Osteocyte (in vitro differentiated cells): ENCODE data around the gene SCFD2. TPM values are rescaled to one million over a fixed set of nuclear protein-coding genes. Genes with fewer than 3 reads are reported as not detected.

Experiments used
- DNase-seq: peaks from one replicate; pipeline ENCODE4 v3.0.0; 2021; ENCODE audit warnings: mixed read lengths; ENCODE audit not compliant: unreplicated experiment; ENCODE audit errors: extremely low spot score
- H3K27ac Mint-ChIP-seq: one replicate; pipeline ENCODE4 v1.8.0; 2021; ENCODE audit warnings: mild to moderate bottlenecking, mixed read lengths; ENCODE audit not compliant: unreplicated experiment
- H3K27me3 Mint-ChIP-seq: one replicate; pipeline ENCODE4 v1.8.0; 2021; ENCODE audit warnings: mixed read lengths; ENCODE audit not compliant: unreplicated experiment
- H3K36me3 Mint-ChIP-seq: one replicate; pipeline ENCODE4 v1.8.0; 2021; ENCODE audit warnings: mixed read lengths; ENCODE audit not compliant: unreplicated experiment
- H3K4me1 Mint-ChIP-seq: one replicate; pipeline ENCODE4 v1.8.0; 2021; ENCODE audit warnings: mixed read lengths; ENCODE audit not compliant: unreplicated experiment
- H3K4me3 Mint-ChIP-seq: one replicate; pipeline ENCODE4 v1.8.0; 2021; ENCODE audit warnings: mild to moderate bottlenecking, moderate library complexity, mixed read lengths; ENCODE audit not compliant: unreplicated experiment
- H3K9me3 Mint-ChIP-seq: one replicate; pipeline ENCODE4 v1.8.0; 2021; ENCODE audit warnings: mixed read lengths; ENCODE audit not compliant: unreplicated experiment
- total RNA-seq: library from RNA; stranded (reverse); gene quantifications from 2 replicates; pipeline ENCODE4 v1.2.1, GENCODE V29; 2021
- TF ChIP-seq, protein P1 (sequence below): fragments of 200-600 bp; sonication (generic); IDR thresholded peaks from 2 replicates; pipeline ENCODE4 v1.5.0; 2021; ENCODE audit warnings: antibody characterized with exemption, mild to moderate bottlenecking, moderate library complexity

SCFD2 gene
- total RNA-seq, 1 donor from 2014 or later, result 14.0 TPM

DNA sequence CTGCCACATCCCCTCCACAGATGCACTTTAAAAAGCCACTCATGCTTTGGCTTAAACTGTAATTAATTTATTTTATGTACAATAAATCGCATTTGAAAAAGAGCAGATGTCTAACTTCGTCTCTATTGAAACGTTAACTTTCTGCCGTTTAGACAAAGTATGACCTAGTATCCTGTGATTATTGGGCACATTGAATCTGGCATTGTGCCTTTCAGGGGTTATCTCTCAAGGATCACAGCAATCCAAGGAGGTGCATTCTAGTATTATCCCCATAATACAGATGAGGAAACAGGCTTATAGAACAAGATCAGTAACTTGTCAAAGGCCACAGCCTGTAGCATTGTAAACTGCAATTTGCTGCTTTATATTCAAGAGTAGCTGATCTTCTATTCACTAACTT, 499.1 kb downstream of the SCFD2 start:
- Mint-ChIP-seq H3K27me3 (peaks cover 9% of the 10 kb centered on the region), H3K27ac (no peak overlapping the region), H3K4me3 (no peak overlapping the region), H3K4me1 (peaks cover 2% of the 10 kb centered on the region), H3K9me3 (no peaks in the 10 kb centered on the region), H3K36me3 (peaks cover 2% of the 10 kb centered on the region)
- DNase-seq, result no peak
- TF ChIP-seq, protein P1, sequence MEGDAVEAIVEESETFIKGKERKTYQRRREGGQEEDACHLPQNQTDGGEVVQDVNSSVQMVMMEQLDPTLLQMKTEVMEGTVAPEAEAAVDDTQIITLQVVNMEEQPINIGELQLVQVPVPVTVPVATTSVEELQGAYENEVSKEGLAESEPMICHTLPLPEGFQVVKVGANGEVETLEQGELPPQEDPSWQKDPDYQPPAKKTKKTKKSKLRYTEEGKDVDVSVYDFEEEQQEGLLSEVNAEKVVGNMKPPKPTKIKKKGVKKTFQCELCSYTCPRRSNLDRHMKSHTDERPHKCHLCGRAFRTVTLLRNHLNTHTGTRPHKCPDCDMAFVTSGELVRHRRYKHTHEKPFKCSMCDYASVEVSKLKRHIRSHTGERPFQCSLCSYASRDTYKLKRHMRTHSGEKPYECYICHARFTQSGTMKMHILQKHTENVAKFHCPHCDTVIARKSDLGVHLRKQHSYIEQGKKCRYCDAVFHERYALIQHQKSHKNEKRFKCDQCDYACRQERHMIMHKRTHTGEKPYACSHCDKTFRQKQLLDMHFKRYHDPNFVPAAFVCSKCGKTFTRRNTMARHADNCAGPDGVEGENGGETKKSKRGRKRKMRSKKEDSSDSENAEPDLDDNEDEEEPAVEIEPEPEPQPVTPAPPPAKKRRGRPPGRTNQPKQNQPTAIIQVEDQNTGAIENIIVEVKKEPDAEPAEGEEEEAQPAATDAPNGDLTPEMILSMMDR, result no peak

DNA sequence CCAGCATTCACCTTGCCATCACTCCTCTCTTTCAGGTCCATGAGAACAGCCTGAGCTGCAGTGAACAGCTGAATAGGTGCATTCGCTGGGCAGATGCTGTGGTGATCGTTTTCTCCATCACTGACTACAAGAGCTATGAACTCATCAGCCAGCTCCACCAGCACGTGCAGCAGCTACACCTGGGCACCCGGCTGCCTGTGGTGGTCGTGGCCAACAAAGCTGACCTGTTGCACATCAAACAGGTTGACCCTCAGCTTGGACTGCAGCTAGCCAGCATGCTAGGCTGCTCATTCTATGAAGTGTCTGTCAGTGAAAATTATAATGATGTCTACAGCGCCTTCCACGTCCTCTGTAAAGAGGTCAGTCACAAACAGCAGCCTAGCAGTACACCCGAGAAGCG, 500.6 kb downstream of the SCFD2 start:
- Mint-ChIP-seq H3K4me3 (no peak overlapping the region), H3K27me3 (peaks cover 21% of the 10 kb centered on the region), H3K36me3 (no peaks in the 10 kb centered on the region), H3K9me3 (no peaks in the 10 kb centered on the region), H3K27ac (no peak overlapping the region), H3K4me1 (peaks cover 6% of the 10 kb centered on the region)
- DNase-seq, result no peak
- TF ChIP-seq, protein P1, result no peak

DNA sequence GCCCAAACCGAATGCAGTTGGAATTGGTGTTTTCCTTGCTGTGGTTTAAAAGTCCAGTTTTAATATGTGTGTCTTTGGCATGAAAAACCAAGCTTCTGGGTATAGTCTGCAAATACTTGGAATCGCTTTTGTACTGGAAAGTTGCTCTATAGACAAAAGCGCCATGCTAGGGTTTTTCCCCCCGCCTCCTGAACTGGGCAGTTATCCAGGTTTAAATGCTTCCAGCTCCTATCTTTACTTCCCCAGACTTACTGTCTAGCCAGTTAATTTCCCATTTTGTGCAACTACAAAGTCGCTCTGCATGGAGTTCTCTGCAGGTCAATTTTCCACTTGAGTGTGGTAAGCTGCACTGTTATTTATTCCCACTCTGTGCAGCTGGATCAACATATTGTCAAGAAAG, 501.1 kb downstream of the SCFD2 start:
- no peak overlapping the region for H3K4me3 Mint-ChIP-seq
- no peaks in the 10 kb centered on the region for H3K9me3 Mint-ChIP-seq
- TF ChIP-seq, protein P1, result no peak
- H3K27me3 Mint-ChIP-seq, result peaks cover 25% of the 10 kb centered on the region
- no peak overlapping the region for H3K27ac Mint-ChIP-seq
- DNase-seq, result no peak
- peaks cover 6% of the 10 kb centered on the region for H3K4me1 Mint-ChIP-seq
- H3K36me3 Mint-ChIP-seq, result no peaks in the 10 kb centered on the region

DNA sequence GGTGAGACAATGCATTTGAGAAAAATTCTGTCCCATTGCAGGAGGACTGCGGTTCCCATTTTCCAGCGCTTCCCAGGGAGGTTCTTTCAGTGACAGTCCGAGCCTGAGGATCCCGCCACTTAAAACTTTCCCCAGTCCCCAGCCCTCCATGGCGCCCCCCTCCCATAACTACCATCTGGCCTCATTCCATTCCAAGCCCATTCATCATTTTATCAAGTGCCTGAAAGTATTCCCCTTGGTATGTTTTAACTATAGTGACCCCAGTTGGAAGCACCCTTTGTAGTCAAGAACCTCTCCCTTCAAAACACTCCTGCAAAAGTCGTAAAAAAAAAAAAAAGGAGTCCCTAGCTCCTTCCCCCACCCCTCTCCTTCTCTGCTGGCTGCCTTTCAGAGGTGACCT, 502.5 kb downstream of the SCFD2 start:
- Mint-ChIP-seq H3K27ac (no peak overlapping the region), H3K36me3 (no peaks in the 10 kb centered on the region), H3K4me1 (peaks cover 5% of the 10 kb centered on the region), H3K27me3 (peaks cover 32% of the 10 kb centered on the region), H3K9me3 (peaks cover 2% of the 10 kb centered on the region), H3K4me3 (no peak overlapping the region)
- TF ChIP-seq, protein P1, result no peak
- no peak for DNase-seq

DNA sequence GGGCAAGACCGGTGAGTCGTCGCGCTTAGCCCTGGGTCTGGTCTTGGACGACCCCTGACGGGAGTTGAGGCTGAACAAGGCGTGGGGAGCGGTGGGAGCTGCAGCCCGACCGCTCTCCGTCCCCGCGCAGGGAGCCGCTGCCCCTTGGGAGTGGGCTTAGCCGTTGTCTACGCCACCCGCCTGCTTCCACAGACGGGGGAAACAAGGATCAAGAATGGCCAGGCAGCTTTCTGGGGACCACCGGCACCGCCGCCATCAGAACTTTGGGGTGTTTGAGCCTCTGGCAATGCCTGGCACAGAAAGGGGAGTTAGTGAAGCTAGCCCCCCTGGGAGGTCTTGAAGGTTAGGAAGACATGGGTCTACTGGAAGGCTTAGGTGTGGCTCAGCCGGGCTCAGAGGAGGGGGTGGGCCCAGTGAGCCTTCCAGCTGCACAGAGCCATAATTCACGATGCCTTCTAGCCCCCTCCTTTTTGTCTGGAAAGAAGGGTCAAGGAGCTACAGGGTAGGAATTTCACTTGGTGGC, 503.2 kb downstream of the SCFD2 start:
- DNase-seq, result no peak
- Mint-ChIP-seq H3K4me1 (peaks cover 5% of the 10 kb centered on the region), H3K9me3 (peaks cover 8% of the 10 kb centered on the region), H3K27me3 (peaks cover 32% of the 10 kb centered on the region), H3K27ac (no peak overlapping the region), H3K36me3 (peaks cover 1% of the 10 kb centered on the region), H3K4me3 (peak overlapping the region; percentile 76)
- TF ChIP-seq, protein P1, result no peak
